Measurements from ENCODE around the gene NEB.

NEB gene

GRCh38 chr2:151733771-151734672 lies at the start of gene NEB:
TSS of gene NEB (minus strand) at chr2:151734476. CDS start at chr2:151733156, 1,320 bp downstream.
- no peak for DNase-seq (ENCODE audit: low read depth in 2 of 2)

- DNase-seq (ENCODE audit: low read depth in 2 of 2), result no peak
Observed at GRCh38 chr2:151783133-151783520, 48.9 kb upstream of the NEB start.

DNA sequence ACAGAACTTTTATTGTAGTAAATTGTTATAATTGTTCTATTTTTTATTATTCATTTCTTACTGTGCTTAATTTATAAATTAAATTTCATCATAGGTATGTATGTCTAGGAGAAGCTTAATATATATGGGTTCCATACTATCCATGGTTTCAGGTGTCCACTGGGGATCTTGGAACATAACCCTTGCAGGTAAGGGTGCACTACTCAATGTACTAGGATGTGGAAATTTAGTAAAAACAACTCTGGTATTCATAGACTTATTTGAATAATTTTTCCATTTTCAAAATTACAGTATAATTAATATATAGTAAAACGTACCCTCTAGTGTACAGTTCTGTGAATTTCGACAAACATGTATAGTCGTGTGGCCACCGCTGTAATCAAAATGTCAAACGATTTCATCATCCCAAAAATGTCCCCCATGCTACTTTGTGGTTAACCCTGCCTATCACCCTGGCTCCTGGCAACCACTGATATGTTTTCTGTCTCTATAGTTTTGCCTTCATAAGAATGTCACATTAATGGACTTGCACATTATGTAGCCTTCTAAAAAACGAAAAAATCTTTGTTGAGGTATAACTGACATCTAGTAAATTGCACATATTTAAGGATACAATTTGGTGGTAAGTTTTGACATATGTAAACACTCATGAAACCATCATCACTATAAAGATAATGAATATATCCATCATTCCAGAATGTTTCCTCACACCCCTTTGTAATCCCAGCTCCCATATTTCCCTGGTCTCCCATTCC lies 48.3 kb upstream of the NEB start:
- DNase-seq (ENCODE audit: low read depth in 2 of 2), result no peak

- no peak for DNase-seq (ENCODE audit: low read depth in 2 of 2)
Observed at GRCh38 chr2:151781642-151782041, 47.4 kb upstream of the NEB start.

GRCh38 chr2:151780938-151781337 lies 46.7 kb upstream of the NEB start:
- DNase-seq (ENCODE audit: low read depth in 2 of 2), result no peak

GRCh38 chr2:151777935-151778334 lies 43.7 kb upstream of the NEB start:
- no peak for DNase-seq (ENCODE audit: low read depth in 2 of 2)

DNA sequence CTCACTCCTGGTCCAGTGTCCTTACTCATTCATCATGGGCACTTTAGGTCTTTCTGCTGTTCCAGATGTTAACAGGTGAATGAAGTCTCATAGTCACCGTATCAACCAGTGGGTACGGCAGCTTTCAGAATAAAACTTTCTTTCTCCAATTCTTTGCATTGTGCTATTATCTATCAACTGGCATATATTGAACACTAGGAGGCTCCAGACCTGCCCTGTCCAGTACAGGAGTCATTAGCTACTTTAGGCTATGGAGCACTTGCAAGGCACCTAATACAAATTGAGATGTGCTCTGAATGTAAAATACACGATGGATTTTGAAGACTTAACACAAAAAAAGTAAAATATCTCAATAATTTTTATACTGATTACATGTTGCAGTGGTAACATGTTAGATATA lies 43.2 kb upstream of the NEB start:
- no peak for DNase-seq (ENCODE audit: low read depth in 2 of 2)

DNA sequence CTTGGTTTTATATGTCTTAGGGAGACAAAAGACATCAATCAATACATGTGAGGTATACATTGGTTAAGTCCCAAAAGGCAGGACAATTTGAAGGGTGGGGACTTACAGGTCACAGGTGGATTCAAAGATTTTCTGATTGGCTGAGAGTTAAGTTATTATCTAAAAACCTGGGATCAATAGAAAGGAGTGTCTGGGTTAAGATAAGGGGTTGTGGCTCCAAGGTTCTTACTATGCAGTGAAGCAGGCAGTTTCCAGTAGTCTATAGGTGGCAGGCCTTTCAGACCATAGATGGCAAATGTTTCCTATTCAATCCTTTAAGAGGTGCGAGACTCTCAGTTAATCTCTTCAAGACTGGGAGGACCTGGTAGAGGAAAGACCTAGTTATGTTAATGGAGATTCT lies 42.1 kb upstream of the NEB start:
- DNase-seq (ENCODE audit: low read depth in 2 of 2), result no peak

- no peak for DNase-seq (ENCODE audit: low read depth in 2 of 2)
Observed at GRCh38 chr2:151775057-151775740, 40.9 kb upstream of the NEB start.

GRCh38 chr2:151774506-151774905 lies 40.2 kb upstream of the NEB start:
- DNase-seq (ENCODE audit: low read depth in 2 of 2), result no peak

DNA sequence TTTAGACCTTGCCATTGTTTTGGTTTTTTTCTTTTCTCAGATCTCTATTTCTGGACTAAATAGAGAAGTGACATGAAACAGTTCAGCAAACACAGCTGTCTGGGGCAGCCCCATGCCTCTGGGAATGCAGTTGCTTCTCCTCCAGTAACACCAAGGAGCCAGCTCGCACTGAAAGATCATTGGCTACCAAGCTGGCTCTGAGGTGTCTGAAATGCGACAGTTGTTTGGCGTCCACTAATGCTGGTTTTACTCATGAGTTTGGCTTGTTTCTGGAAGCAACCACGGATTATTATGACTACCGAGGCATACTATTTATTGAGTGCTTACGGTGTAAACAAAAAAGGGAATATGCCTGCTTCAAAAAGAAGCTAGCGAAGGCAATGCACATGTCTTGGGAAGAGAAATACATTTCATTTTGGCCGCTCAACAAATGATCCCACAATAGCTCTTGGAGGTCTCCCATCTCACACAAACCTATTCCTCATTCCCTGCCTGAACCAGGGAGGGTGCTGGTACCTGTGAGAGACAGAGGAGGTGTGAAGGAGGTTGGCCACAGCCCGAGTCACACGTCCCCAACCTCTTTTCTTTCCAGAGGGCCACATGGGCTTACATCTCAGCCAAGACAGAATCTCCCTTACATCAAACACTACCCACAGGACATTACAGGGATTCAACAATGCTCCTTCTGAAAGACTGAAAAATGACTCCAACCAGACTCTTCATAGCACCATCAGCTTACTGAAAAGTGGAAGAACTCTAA lies 37.5 kb upstream of the NEB start:
- DNase-seq (ENCODE audit: low read depth in 2 of 2), result no peak

DNA sequence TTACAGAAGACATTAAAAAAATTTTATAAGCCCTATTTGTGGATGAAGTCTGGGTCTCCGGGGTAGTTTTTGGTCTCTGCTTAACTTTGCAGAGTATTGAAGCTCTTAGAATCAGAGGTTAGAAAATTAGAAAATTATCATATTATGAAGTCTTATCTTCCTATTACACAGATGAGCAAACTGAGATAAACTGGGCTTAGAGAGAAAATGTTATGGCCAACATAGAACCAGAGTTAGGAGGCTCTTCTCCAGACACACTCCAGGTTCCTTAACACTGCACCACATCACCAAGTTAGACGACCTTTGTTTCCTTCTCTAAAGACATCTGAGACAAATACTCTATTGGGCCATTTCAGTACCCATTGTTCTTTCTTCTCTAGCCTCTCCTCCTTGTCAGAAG lies 36.7 kb upstream of the NEB start:
- no peak for DNase-seq (ENCODE audit: low read depth in 2 of 2)

GRCh38 chr2:151769606-151770005 lies 35.3 kb upstream of the NEB start:
- DNase-seq (ENCODE audit: low read depth in 2 of 2), result no peak

DNA sequence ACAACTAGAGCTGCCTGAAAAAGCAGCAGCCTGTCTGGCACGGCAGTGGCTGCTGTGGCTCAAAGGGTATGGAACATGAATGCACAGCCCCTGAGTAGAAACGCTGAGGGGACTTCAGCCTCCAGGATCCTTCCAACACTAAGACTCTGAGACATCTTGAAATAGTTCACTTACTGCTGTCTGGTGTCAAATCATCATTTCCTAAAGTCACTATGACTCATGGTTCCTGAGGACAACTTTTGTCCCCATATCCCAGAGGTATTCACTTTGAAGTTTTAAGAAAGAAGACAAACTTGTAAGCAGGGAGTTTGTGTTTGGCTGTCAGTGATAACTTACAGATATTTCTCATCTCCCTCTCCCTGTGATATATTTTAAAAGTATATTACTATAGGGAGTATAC lies 33.3 kb upstream of the NEB start:
- DNase-seq (ENCODE audit: low read depth in 2 of 2), result no peak

GRCh38 chr2:151766437-151767153 lies 32.3 kb upstream of the NEB start:
- no peak for DNase-seq (ENCODE audit: low read depth in 2 of 2)

DNA sequence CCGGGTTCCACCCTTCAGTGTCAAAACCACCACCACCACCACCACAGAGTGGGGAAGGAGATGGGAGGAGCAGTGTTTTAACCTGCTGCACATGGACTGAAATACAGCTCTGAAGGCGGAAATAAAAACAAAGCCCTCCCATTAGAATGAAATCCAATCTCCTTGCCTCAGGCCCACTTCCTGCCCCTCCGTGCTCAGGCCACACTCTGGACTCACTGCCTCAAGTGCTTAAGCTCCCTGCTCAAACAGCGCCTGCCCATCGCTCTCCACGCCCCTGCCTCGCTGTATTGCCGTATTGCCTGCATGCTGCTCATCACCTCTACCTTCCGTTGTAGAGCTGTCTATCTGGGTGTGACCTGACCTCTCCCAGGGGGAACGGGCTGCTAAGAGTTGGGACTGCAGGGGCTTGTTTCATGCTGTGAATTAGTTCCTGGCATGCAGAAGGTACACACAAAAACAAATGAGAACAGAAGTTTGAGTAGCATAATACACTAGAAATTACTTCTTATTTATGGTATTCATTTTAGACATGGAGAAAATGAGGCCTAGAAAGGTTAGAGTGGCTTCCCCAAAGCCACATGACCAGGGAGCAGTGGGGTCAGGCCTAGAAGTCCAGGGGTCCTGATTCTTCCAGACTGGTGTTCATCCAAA lies 31.6 kb upstream of the NEB start:
- DNase-seq (ENCODE audit: low read depth in 2 of 2), result no peak

- no peak for DNase-seq (ENCODE audit: low read depth in 2 of 2)
Observed at GRCh38 chr2:151762694-151763093, 28.4 kb upstream of the NEB start.

- no peak for DNase-seq (ENCODE audit: low read depth in 2 of 2)
Observed at GRCh38 chr2:151761687-151762086, 27.4 kb upstream of the NEB start.

- DNase-seq (ENCODE audit: low read depth in 2 of 2), result no peak
Observed at GRCh38 chr2:151761193-151761592, 26.9 kb upstream of the NEB start.

- no peak for DNase-seq (ENCODE audit: low read depth in 2 of 2)
Observed at GRCh38 chr2:151760139-151760650, 25.9 kb upstream of the NEB start.

Data from stimulated activated CD4-positive, alpha-beta T cell treated with anti-CD3 and anti-CD28 coated beads, Interleukin-1b, Interleukin-23, amount 100 ng/mL, for 4 hours (primary cell).